ENCODE data around the gene NEK8. TPM values are rescaled to one million over a fixed set of nuclear protein-coding genes. Genes with fewer than 3 reads are reported as not detected.

NEK8 gene
- total RNA-seq, 3 donors from 2014 or later (not counting 1 experiment from before 2014, with no cell fraction given) = 5.9 to 7.4 (median 6.8) TPM

GRCh38 chr17:28716740-28717577, 11.6 kb upstream of the NEK8 start:
- Histone ChIP-seq H3K4me3 (ENCODE audit: low read length) (peak overlapping the region; percentile 26), H3K4me1 (ENCODE audit: control insufficient read depth, insufficient read depth, low read length) (peaks cover 47% of the 10 kb centered on the region), H3K27ac (ENCODE audit: low read length) (no peak overlapping the region), H3K27me3 (ENCODE audit: control insufficient read depth, insufficient read depth, low read length) (peaks cover 14% of the 10 kb centered on the region), H3K36me3 (ENCODE audit: control insufficient read depth, insufficient read depth, low read length) (peaks cover 11% of the 10 kb centered on the region), H3K9me3 (ENCODE audit: control insufficient read depth, insufficient read depth, low read length) (no peaks in the 10 kb centered on the region)
- peak overlapping the region; percentile 31 for H3K4me3 Mint-ChIP-seq
- H3K9me3 Mint-ChIP-seq = no peaks in the 10 kb centered on the region
- peaks cover 24 to 41% of the 10 kb centered on the region in 2 donors for H3K4me1 Mint-ChIP-seq
- intact Hi-C loops (cut with micrococcal nuclease) = loop anchor here (5.0 to 10.0 kb wide), 3 partner anchors 35 to 382 kb away; partner anchors contain the start of genes IFT20, SDF2, SUPT6H and TNFAIP1
- H3K36me3 Mint-ChIP-seq = no peaks in the 10 kb centered on the region
- DNase-seq = no peak
- ATAC-seq = no peak
- H3K27ac Mint-ChIP-seq = no peak overlapping the region
- peaks cover 15 to 28% of the 10 kb centered on the region in 2 donors for H3K27me3 Mint-ChIP-seq (ENCODE audit: low read depth in 2 of 2)
- TF ChIP-seq CTCF (IDR thresholded peaks at IDR 0.05) = no peak
- WGBS (ENCODE audit: insufficient coverage) = 31% methylated on average over 63 of the region's 63 CpGs

DNA sequence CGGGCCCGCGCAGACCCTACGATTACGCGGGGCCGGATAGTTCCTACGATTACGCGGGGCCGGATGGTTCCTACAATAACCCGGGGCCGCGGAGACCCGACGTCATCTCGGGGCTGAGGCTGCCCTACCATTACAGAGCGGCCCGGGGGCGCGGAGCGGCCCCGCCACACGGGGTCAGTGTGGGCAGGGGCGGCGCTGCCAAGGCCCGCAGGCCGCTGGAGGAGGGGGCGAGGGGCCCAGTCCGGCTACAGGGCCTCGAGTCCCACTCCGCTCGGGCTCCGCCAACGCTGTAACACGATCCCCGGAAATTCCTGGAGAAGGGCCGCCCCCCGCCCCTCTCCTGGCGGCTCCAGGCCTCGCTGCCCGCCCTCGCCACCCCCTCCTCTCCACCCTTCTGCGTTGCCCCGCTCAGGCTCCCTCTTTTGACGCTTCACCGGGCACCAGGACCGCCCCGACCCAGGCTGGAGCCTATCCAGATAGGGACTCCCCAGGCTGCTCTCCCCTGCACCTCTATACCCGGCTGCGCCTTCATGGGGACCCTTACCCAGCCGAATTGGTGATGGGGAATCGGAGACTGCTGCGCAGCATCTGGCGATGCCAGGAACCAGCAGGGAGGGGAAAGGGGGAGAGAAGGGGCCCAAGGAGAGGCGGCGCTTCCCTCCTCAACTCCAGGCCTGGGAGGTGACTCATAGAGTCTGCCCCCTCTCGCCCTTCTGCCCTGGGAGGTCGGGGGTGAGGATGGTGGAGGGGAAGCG, 10.8 kb upstream of the NEK8 start, which contains the start of gene RAB34:
Gene RAB34, minus strand, starts transcription at position 291 of the 755 bp plus-strand sequence. CDS start 602 bp downstream, outside the sequence.
- peak within 1 kb of the TSS; percentile 3 to 16 for H3K27ac Mint-ChIP-seq
- H3K9me3 Mint-ChIP-seq = no peaks in the 10 kb centered on the region
- peaks cover 17 to 36% of the 10 kb centered on the region in 2 donors for H3K4me1 Mint-ChIP-seq
- no peaks in the 10 kb centered on the region for H3K36me3 Mint-ChIP-seq
- Histone ChIP-seq H3K4me1 (ENCODE audit: control insufficient read depth, insufficient read depth, low read length) (peaks cover 47% of the 10 kb centered on the region), H3K9me3 (ENCODE audit: control insufficient read depth, insufficient read depth, low read length) (no peaks in the 10 kb centered on the region), H3K27me3 (ENCODE audit: control insufficient read depth, insufficient read depth, low read length) (peaks cover 14% of the 10 kb centered on the region), H3K27ac (ENCODE audit: low read length) (no peak within 1 kb of the TSS), H3K4me3 (ENCODE audit: low read length) (peak within 1 kb of the TSS; percentile 26), H3K36me3 (ENCODE audit: control insufficient read depth, insufficient read depth, low read length) (peaks cover 19% of the 10 kb centered on the region)
- H3K27me3 Mint-ChIP-seq (ENCODE audit: low read depth in 2 of 2) = peaks cover 15 to 28% of the 10 kb centered on the region in 2 donors
- H3K4me3 Mint-ChIP-seq = peak within 1 kb of the TSS; percentile 40
- 11% methylated on average over 56 of the region's 60 CpGs for WGBS (ENCODE audit: insufficient coverage)
- ATAC-seq (no peak), DNase-seq (peak in 1 of 2 donors; percentile 37)
- no peak for TF ChIP-seq CTCF (IDR thresholded peaks at IDR 0.05)
- intact Hi-C loops (cut with micrococcal nuclease) = loop anchor here (2.0 to 10.0 kb wide), 4 partner anchors 35 to 383 kb away; partner anchors contain the start of genes BLTP2, IFT20, SDF2 and SUPT6H

DNA sequence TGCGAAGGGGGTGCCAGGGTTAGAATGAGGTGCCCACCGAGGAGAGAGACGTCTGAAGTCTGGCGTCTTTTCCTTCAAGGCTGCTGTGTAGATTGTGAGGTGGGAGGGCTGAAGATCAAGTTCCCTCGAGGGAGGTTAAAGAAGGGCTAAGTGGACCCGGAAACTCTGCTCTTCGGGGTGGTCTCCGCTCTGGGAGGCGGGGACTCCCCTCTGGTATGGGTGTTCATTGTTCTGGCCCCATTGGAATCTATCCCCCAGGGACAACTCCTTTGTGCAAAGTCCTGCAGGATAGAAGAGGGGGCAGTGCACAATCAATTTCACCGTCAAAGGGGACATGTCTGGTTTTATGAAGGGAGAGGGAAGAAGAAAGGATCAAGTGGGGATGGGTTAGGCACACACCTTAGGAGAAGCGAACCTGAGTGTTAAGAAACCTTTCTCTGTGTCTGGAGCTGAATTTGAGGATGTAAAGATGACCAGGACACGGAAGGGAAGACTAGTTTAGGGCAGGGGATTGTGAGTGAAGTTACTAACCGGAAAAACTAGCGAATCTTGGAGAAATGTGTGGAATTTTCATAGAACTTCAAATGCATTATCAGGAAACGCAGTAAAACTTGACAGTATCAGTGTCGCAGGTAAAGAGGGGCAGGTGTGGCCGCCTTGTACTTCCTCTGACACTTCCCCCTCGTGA, 10.1 kb upstream of the NEK8 start:
- Mint-ChIP-seq H3K4me3 (peak overlapping the region; percentile 40), H3K36me3 (no peaks in the 10 kb centered on the region), H3K27ac (peak overlapping the region; percentile 3 to 16), H3K27me3 (ENCODE audit: low read depth in 2 of 2) (peaks cover 15 to 28% of the 10 kb centered on the region in 2 donors), H3K4me1 (peaks cover 17 to 36% of the 10 kb centered on the region in 2 donors), H3K9me3 (no peaks in the 10 kb centered on the region)
- DNase-seq = no peak
- peaks cover 14% of the 10 kb centered on the region for H3K27me3 ChIP-seq (ENCODE audit: control insufficient read depth, insufficient read depth, low read length)
- H3K4me1 ChIP-seq (ENCODE audit: control insufficient read depth, insufficient read depth, low read length) = peaks cover 48% of the 10 kb centered on the region
- no peak overlapping the region for H3K27ac ChIP-seq (ENCODE audit: low read length)
- peaks cover 27% of the 10 kb centered on the region for H3K36me3 ChIP-seq (ENCODE audit: control insufficient read depth, insufficient read depth, low read length)
- WGBS (ENCODE audit: insufficient coverage) = 66% methylated on average over 17 of the region's 18 CpGs
- no peaks in the 10 kb centered on the region for H3K9me3 ChIP-seq (ENCODE audit: control insufficient read depth, insufficient read depth, low read length)
- intact Hi-C loops (cut with micrococcal nuclease) = loop anchor here (1.0 to 10.0 kb wide), 6 partner anchors 10 to 384 kb away; partner anchors contain the start of genes BLTP2, IFT20, NEK8 and PHF12
- H3K4me3 ChIP-seq (ENCODE audit: low read length) = no peak overlapping the region
- no peak for ATAC-seq
- TF ChIP-seq CTCF (IDR thresholded peaks at IDR 0.05) = no peak
